Osteocyte (in vitro differentiated cells): ENCODE results near the gene HECW1. TPM values are rescaled to one million over a fixed set of nuclear protein-coding genes. Genes with fewer than 3 reads are reported as not detected.

Source experiments
- DNase-seq: peaks from one replicate; pipeline ENCODE4 v3.0.0; 2021; ENCODE audit warnings: mixed read lengths; ENCODE audit not compliant: unreplicated experiment; ENCODE audit errors: extremely low spot score
- H3K27ac Mint-ChIP-seq: one replicate; pipeline ENCODE4 v1.8.0; 2021; ENCODE audit warnings: mild to moderate bottlenecking, mixed read lengths; ENCODE audit not compliant: unreplicated experiment
- H3K27me3 Mint-ChIP-seq: one replicate; pipeline ENCODE4 v1.8.0; 2021; ENCODE audit warnings: mixed read lengths; ENCODE audit not compliant: unreplicated experiment
- H3K36me3 Mint-ChIP-seq: one replicate; pipeline ENCODE4 v1.8.0; 2021; ENCODE audit warnings: mixed read lengths; ENCODE audit not compliant: unreplicated experiment
- H3K4me1 Mint-ChIP-seq: one replicate; pipeline ENCODE4 v1.8.0; 2021; ENCODE audit warnings: mixed read lengths; ENCODE audit not compliant: unreplicated experiment
- H3K4me3 Mint-ChIP-seq: one replicate; pipeline ENCODE4 v1.8.0; 2021; ENCODE audit warnings: mild to moderate bottlenecking, moderate library complexity, mixed read lengths; ENCODE audit not compliant: unreplicated experiment
- H3K9me3 Mint-ChIP-seq: one replicate; pipeline ENCODE4 v1.8.0; 2021; ENCODE audit warnings: mixed read lengths; ENCODE audit not compliant: unreplicated experiment
- CTCF ChIP-seq: fragments of 200-600 bp; sonication (generic); IDR thresholded peaks from 2 replicates; pipeline ENCODE4 v1.5.0; 2021; ENCODE audit warnings: antibody characterized with exemption, mild to moderate bottlenecking, moderate library complexity
- total RNA-seq: library from RNA; stranded (reverse); gene quantifications from 2 replicates; pipeline ENCODE4 v1.2.1, GENCODE V29; 2021

Gene HECW1
- total RNA-seq, 1 donor from 2014 or later = 0.16 TPM

GRCh38 chr7:43300121-43300520, 187.7 kb downstream of the HECW1 start:
- peaks cover 7% of the 10 kb centered on the region for H3K4me1 Mint-ChIP-seq
- no peaks in the 10 kb centered on the region for H3K9me3 Mint-ChIP-seq
- H3K27ac Mint-ChIP-seq = no peak overlapping the region
- no peak overlapping the region for H3K4me3 Mint-ChIP-seq
- H3K36me3 Mint-ChIP-seq = no peaks in the 10 kb centered on the region
- DNase-seq = no peak
- peaks cover 55% of the 10 kb centered on the region for H3K27me3 Mint-ChIP-seq
- TF ChIP-seq CTCF = no peak

- Mint-ChIP-seq H3K36me3 (no peaks in the 10 kb centered on the region), H3K27ac (no peak overlapping the region), H3K4me3 (no peak overlapping the region), H3K4me1 (peaks cover 7% of the 10 kb centered on the region), H3K27me3 (peaks cover 51% of the 10 kb centered on the region), H3K9me3 (no peaks in the 10 kb centered on the region)
- TF ChIP-seq CTCF = no peak
- DNase-seq = no peak
Measured at GRCh38 chr7:43302211-43302711, 189.8 kb downstream of the HECW1 start.

GRCh38 chr7:43302773-43303460, 190.5 kb downstream of the HECW1 start:
- Mint-ChIP-seq H3K27ac (no peak overlapping the region), H3K9me3 (no peaks in the 10 kb centered on the region), H3K4me1 (peaks cover 7% of the 10 kb centered on the region), H3K27me3 (peaks cover 47% of the 10 kb centered on the region), H3K4me3 (no peak overlapping the region), H3K36me3 (no peaks in the 10 kb centered on the region)
- no peak for TF ChIP-seq CTCF
- DNase-seq = no peak

GRCh38 chr7:43303740-43304241, 191.3 kb downstream of the HECW1 start:
- H3K27me3 Mint-ChIP-seq = peaks cover 39% of the 10 kb centered on the region
- peaks cover 7% of the 10 kb centered on the region for H3K4me1 Mint-ChIP-seq
- no peak overlapping the region for H3K4me3 Mint-ChIP-seq
- H3K36me3 Mint-ChIP-seq = no peaks in the 10 kb centered on the region
- DNase-seq = no peak
- TF ChIP-seq CTCF = no peak
- no peaks in the 10 kb centered on the region for H3K9me3 Mint-ChIP-seq
- H3K27ac Mint-ChIP-seq = no peak overlapping the region

- TF ChIP-seq CTCF = no peak
- Mint-ChIP-seq H3K4me1 (peaks cover 7% of the 10 kb centered on the region), H3K27ac (no peak overlapping the region), H3K4me3 (no peak overlapping the region), H3K36me3 (no peaks in the 10 kb centered on the region), H3K9me3 (no peaks in the 10 kb centered on the region), H3K27me3 (peaks cover 23% of the 10 kb centered on the region)
- no peak for DNase-seq
Measured at GRCh38 chr7:43306404-43306803, 194.0 kb downstream of the HECW1 start.
